GM21526 (cell line): ENCODE results near the gene MAPK6.

Experiments
- ATAC-seq: cut with Tn5 transposase; IDR thresholded peaks from one replicate; pipeline ENCODE4 v1.9.1; 2021; ENCODE audit warnings: moderate library complexity; ENCODE audit not compliant: unreplicated experiment, low FRiP score

Gene MAPK6

DNA sequence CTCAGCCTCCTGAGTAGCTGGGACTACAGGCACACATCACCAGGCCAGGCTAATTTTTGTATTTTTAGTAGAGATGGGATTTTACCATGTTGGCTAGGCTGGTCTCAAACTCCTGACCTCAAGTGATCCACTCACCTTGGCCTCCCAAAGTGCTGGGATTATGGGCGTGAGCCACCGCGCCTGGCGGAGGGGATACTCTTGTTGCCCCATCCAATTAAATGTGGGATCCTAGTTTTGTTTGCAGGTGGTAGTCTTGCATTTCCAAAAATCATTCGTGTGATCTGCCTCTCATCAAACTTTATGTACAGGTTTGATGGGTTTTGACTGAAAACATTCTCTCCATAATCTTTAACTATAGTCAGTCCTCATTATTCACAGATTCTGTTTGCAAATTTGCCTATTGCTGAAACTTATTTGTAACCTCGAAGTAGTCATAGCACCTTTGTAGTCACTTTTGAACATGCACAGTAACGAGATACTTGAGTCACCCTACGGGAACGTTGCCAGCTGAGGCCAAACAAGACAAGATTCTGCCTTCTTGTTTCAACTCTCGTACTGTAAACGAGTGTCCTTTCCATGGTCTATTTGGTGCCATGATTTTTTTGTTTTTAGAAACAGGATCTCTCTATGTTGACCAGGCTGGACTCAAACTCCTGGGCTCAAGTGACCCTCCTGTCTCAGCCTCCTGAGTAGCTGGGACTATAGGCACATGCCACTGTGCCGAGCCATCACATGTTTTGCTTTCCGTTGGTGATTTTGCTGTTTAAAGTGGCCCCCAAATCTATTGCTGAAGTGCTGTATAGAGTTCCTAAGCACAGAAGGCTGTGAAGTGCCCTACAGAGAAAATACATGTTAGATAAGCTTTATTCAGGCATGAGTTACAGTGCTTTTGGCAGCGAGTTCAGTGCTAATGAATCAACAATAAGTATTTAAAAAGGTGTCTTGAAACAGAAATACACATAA is 8.1 kb upstream of the MAPK6 start:
- ATAC-seq: no peak

DNA sequence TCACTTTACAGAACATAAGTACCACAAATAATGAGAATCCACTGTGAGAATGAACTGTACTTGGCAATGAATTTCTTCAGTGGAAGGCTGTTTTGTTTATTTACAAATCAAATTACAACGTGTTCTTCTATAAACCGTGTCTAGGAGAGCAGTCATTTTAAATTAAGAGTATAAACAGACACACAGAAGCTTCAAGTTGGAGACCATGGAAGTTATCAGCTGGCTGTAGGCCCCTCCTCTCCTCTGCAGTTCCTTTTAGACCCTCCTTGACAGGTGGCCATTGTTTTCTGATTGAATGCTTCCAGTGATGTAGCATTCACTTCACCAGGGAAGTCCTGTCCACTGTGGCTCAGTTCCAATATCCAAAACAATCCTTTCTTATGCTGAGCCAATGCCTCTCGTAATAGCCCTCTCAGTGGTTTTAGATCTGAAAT is 7.3 kb upstream of the MAPK6 start:
- ATAC-seq: no peak

DNA sequence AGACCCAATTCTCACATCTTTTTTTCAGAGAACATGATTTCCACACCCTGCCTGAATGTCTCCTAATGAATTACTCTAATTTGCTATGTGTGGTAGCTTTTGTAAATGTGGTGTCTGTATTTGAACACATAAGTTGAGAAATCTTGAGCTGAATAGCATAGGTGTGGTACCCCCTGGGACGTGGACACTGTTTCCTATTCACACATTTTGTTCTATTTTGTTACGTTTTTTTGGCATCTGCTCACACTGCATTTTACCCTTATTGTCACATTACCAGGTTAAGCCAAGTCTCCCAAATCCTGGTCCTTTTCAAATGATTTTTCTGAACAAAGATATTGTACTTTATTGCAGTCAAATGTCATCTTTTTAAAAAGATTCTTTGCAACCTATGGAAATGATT is 6.8 kb upstream of the MAPK6 start:
- no peak for ATAC-seq

DNA sequence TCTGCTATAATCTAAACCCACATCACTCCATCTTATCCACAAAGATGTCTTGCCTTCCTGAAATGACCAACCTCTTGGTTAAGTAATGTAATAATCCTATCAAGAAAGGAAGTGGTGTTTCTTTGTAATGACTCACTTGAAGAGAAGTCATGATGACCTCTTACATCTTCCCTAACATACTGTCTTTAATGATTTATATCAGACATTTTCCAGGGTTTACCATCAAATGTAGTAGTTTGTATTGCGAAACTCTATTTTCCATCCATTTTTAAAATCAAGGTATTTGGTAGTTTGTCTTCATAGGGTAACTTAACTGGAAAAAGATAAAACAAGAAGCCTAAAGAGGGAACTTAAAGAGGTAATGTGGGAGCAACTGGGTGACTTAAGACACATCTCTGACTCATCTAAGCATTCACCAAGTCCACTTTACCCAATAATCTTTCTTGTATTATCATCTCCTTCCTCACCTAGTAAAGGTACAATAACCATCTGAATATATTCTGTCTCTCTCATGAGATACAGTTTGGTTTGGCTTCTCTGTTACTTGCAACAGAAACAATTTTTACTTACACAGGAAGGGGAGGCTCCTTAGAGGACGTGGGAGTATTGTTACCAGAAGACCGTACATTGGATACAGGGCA is 5.7 kb upstream of the MAPK6 start:
- no peak for ATAC-seq

GRCh38 chr15:52014616-52015015 is 4.4 kb upstream of the MAPK6 start:
- ATAC-seq: no peak

GRCh38 chr15:52016316-52016715 is 2.7 kb upstream of the MAPK6 start:
- no peak for ATAC-seq

DNA sequence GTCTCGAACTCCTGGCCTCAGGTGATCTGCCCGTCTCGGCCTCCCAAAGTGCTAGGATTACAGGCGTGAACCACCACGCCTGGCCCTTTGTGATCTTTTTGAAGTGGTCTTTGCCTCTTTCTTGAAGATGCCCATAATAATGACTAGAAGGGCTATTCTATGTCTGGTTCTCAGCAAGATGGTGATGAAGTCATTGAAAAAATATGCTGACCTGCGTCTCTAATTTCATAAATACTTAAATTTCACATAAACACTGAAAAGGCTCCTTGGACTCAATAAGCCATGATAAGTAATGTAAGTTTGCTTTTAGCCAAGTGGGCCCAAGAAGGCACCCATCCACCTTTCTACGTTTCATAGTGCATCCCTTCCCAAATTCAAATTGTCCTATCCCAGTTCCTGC is 775 bp upstream of the MAPK6 start:
- no peak for ATAC-seq

- ATAC-seq: peak; percentile 50
Observed at GRCh38 chr15:52019394-52020220, 588 bp downstream of the MAPK6 start.

DNA sequence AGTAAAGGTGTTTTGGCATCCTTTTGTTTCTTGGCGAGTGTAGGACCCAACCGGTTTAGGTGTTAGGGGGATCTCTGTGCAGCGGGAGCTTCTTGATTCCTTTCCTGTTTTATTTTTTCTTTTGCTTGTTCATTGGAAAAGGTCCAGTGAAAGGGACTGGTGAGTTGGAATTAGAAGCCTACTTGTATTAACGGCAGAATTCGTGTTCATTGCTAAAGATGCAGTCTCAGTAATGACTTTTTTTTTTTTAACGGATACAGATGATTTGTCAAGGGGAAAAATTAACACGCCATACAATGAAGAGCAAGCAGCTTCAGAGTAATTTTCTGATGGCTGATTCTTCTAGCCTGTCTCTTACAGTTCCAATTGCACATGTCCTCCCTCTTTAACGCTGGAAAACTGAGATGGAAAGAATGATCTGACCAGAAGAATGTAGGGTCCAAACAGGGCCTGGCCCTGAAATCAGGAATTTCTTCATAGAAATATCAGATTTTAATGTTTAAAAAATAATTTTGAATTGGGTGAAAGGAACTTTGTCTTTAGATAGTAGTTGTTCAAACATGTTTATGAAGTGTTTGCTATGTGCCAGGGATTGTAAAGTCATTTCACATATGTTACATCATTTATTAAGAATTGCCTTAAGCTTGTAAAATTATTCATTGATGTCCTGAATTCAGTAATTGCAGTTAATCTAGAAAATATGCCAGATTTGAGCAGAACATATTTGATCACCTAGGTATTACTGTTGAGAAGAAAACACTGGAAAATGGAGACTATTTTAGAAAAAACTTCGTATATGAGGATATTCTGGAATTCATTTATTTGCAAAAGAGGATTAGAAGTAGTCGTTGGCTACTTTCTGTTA is 1.4 kb downstream of the MAPK6 start:
- no peak for ATAC-seq

GRCh38 chr15:52021128-52021671 is 2.2 kb downstream of the MAPK6 start:
- no peak for ATAC-seq

DNA sequence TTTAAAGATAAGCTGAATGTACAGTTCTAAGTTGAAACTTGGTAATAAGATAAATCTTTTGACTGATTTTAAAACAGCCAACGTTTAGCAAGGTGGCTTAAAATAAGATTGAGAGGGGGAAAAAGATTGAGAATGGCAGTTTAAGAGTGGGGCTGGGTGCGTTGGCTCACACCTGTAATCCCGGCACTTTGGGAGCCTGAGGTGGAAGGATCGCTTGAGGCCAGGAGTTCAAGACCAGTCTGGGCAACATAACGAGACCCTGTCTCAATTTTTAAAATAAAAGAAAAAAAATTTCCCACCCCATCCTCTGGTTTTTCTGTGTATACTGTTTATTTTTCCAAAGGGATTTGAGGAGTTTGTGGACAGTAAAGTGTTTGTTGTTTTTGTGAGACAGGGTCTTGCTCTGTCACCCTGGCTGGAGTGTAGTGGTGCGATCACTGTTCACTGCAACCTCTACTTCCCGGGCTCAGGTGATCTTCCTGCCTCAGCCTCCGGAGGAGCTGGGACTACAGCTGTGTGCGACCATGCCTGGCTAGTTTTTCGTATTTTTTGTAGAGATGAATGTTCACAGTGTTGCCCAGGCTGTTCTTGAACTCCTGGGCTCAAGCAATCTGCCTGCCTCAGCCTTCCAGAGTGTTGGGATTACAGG is 3.0 kb downstream of the MAPK6 start:
- no peak for ATAC-seq

- no peak for ATAC-seq
Observed at GRCh38 chr15:52023169-52023922, 4.3 kb downstream of the MAPK6 start.

GRCh38 chr15:52028431-52029093 is 9.5 kb downstream of the MAPK6 start:
- ATAC-seq: no peak

DNA sequence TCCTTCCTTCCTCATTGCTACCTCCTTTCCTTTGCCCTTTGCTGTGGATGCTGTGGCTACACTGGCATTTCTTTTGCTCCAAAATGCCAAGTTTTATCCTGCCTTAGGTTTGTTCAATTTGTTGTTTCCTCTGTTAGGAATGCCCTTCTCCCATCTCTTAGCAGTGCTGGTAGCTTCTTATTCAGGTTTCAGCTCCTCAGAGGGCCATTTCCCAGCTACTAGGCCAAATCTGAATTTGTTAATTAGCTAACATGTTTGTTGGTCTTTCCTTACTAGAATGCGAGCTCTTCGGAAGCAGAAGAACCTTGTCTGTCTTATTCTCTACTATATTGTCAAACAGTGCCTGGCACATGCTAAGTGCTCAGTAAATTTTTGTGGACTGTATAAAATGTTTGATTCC is 11.0 kb downstream of the MAPK6 start:
- no peak for ATAC-seq

- ATAC-seq: no peak
Observed at GRCh38 chr15:52031556-52031955, 12.5 kb downstream of the MAPK6 start.

GRCh38 chr15:52037889-52038505 is 19.0 kb downstream of the MAPK6 start:
- no peak for ATAC-seq

DNA sequence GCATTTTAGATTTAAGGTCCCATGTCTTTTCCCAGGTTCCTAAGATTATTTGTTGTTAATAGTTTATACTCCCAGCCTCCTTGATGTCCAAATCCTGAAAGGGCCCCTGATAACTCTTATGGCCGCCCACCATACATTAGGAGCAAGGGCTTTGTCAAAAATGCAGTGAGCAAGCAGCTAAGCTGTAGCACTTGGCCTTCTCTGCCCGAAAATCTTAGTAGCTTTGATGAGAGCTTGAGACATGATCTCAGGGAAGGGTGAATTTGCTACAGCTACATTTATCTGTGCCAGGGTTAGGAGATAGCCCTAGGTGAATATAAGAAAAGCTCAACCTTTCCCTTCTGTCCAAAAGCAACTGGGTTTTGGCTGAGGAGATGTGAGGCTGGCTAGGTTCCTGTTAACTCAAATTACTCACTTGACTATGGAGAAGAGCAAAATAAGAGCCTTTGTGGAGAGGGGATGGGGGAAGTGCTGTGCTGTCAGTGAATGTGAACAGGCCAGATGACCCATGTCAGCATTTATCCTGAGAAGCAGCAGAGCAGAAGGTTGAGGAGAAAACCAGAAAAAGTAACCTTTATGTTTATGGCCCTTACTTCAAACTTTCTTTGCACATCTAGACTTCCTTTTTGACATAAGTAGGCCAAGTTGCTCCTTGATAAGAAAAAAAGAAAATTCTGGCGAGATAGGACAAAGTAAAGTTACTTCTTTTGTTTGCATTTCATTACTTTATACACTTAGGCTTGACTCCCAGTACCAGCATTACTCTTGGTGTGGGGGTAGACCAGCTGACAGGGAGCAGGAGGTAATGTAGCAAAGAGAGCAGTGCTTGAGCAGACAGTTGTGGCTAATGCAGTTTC is 21.1 kb downstream of the MAPK6 start:
- ATAC-seq: no peak
